ENCODE measurements around the gene SSRP1. TPM values are rescaled to one million over a fixed set of nuclear protein-coding genes. Genes with fewer than 3 reads are reported as not detected.

The SSRP1 gene
- polyA plus RNA-seq, 1 donor from 2014 or later = 84.7 TPM

DNA sequence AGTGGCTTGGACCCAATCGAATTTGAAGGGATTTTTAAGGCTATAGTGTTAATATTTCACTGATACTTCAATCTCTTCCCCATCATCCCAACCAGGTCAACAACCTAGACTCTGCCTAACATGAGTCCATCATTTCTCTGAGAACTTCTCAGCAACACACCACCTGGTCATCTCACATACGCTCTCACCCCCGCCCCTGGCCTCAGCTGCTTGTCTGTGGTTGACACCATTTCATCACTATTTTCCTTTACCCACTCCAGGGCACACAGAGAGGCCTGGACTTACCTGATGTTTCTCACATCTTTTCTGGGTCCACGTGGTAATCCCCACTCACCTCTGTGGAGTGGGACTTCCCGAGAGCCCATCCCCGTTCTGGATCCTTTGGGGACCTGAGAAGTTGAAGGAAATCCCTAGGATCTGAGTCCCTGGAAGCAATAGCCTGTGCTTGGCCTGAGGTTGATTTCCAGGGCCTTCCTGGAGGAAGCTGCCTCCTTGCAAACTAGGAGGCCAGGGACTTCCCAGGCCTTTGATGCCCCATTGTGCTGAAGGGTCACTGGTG, 5.6 kb upstream of the SSRP1 start:
- Histone ChIP-seq H3F3A (ENCODE audit: insufficient read depth, low read length, poor library complexity, severe bottlenecking) (peaks cover 2% of the 10 kb centered on the region), H3K27ac (ENCODE audit: low read length) (no peak overlapping the region), H3K9me3 (ENCODE audit: low read length) (no peaks in the 10 kb centered on the region), H3K4me2 (ENCODE audit: low read length) (no peak overlapping the region), H3K79me2 (replicated peaks; ENCODE audit: insufficient read depth, low read length) (no peaks in the 10 kb centered on the region), H3K4me3 (ENCODE audit: low read length) (no peak overlapping the region), H4K20me1 (ENCODE audit: insufficient read depth) (no peaks in the 10 kb centered on the region), H2AFZ (ENCODE audit: low read depth, low read length) (no peak overlapping the region), H3K9ac (ENCODE audit: low read length) (no peak overlapping the region), H3K9me2 (ENCODE audit: insufficient read depth, low read length) (no peaks in the 10 kb centered on the region), H3K27me3 (ENCODE audit: insufficient read depth, low read depth, low read length) (no peaks in the 10 kb centered on the region), H3K36me3 (ENCODE audit: insufficient read depth, low read length) (no peaks in the 10 kb centered on the region)
- TF ChIP-seq TAF1 (IDR thresholded peaks at IDR 0.05; ENCODE audit: low read depth) = no peak
- no peak for TF ChIP-seq SMC3 (conservative IDR thresholded peaks at IDR 0.05; ENCODE audit: poor library complexity)
- no peak for TF ChIP-seq POLR2AphosphoS5 (IDR thresholded peaks at IDR 0.05)
- no peak for TF ChIP-seq EZH2 (IDR thresholded peaks at IDR 0.05; ENCODE audit: borderline replicate concordance, insufficient read depth, low read length, poor library complexity, severe bottlenecking)
- TF ChIP-seq RAD21 (conservative IDR thresholded peaks at IDR 0.05) = no peak
- TF ChIP-seq EP300 (conservative IDR thresholded peaks at IDR 0.05; ENCODE audit: poor library complexity, severe bottlenecking) = no peak
- TF ChIP-seq, protein P1, sequence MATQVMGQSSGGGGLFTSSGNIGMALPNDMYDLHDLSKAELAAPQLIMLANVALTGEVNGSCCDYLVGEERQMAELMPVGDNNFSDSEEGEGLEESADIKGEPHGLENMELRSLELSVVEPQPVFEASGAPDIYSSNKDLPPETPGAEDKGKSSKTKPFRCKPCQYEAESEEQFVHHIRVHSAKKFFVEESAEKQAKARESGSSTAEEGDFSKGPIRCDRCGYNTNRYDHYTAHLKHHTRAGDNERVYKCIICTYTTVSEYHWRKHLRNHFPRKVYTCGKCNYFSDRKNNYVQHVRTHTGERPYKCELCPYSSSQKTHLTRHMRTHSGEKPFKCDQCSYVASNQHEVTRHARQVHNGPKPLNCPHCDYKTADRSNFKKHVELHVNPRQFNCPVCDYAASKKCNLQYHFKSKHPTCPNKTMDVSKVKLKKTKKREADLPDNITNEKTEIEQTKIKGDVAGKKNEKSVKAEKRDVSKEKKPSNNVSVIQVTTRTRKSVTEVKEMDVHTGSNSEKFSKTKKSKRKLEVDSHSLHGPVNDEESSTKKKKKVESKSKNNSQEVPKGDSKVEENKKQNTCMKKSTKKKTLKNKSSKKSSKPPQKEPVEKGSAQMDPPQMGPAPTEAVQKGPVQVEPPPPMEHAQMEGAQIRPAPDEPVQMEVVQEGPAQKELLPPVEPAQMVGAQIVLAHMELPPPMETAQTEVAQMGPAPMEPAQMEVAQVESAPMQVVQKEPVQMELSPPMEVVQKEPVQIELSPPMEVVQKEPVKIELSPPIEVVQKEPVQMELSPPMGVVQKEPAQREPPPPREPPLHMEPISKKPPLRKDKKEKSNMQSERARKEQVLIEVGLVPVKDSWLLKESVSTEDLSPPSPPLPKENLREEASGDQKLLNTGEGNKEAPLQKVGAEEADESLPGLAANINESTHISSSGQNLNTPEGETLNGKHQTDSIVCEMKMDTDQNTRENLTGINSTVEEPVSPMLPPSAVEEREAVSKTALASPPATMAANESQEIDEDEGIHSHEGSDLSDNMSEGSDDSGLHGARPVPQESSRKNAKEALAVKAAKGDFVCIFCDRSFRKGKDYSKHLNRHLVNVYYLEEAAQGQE (IDR thresholded peaks at IDR 0.05; ENCODE audit: borderline replicate concordance) = no peak
- no peak for TF ChIP-seq MXI1 (conservative IDR thresholded peaks at IDR 0.05; ENCODE audit: poor library complexity, severe bottlenecking)
- TF ChIP-seq, protein P2, sequence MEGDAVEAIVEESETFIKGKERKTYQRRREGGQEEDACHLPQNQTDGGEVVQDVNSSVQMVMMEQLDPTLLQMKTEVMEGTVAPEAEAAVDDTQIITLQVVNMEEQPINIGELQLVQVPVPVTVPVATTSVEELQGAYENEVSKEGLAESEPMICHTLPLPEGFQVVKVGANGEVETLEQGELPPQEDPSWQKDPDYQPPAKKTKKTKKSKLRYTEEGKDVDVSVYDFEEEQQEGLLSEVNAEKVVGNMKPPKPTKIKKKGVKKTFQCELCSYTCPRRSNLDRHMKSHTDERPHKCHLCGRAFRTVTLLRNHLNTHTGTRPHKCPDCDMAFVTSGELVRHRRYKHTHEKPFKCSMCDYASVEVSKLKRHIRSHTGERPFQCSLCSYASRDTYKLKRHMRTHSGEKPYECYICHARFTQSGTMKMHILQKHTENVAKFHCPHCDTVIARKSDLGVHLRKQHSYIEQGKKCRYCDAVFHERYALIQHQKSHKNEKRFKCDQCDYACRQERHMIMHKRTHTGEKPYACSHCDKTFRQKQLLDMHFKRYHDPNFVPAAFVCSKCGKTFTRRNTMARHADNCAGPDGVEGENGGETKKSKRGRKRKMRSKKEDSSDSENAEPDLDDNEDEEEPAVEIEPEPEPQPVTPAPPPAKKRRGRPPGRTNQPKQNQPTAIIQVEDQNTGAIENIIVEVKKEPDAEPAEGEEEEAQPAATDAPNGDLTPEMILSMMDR (IDR thresholded peaks at IDR 0.05; ENCODE audit: poor library complexity, severe bottlenecking) = no peak

DNA sequence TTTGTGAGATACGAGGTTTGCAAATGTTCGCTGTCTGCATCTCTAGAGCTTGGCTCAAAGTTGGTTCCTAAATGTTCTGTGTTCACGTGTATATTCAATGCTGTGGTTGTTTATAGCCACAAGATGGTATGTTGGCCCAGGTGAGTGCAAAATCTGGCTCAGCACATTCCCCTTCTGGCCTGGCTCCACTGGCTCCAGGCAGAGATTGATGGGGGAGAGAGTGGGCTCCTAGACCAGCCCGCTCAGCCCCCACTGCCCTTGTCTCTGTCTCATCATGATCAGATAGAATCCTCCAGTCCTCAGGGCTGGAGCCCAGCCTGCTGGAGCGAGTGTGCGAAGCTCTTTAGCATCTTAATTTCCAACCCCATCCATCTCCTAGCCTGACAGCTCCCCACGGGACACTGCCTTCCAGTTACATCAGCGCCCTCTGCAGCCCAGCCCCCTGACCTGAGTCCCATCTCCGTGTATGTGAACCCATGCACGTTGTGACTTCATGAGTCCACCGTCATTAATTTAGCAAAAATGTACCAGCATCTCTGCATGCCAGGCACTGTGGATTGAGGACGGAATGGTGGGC, 4.4 kb upstream of the SSRP1 start:
- Histone ChIP-seq H3K4me2 (ENCODE audit: low read length) (no peak overlapping the region), H3K79me2 (replicated peaks; ENCODE audit: insufficient read depth, low read length) (no peaks in the 10 kb centered on the region), H3K4me3 (ENCODE audit: low read length) (peak overlapping the region; percentile 28), H3K9me2 (ENCODE audit: insufficient read depth, low read length) (no peaks in the 10 kb centered on the region), H4K20me1 (ENCODE audit: insufficient read depth) (no peaks in the 10 kb centered on the region), H3K9ac (ENCODE audit: low read length) (peak overlapping the region; percentile 23), H3F3A (ENCODE audit: insufficient read depth, low read length, poor library complexity, severe bottlenecking) (peaks cover 4% of the 10 kb centered on the region), H2AFZ (ENCODE audit: low read depth, low read length) (no peak overlapping the region), H3K27ac (ENCODE audit: low read length) (no peak overlapping the region), H3K9me3 (ENCODE audit: low read length) (no peaks in the 10 kb centered on the region), H3K27me3 (ENCODE audit: insufficient read depth, low read depth, low read length) (no peaks in the 10 kb centered on the region), H3K36me3 (ENCODE audit: insufficient read depth, low read length) (no peaks in the 10 kb centered on the region)
- TF ChIP-seq MXI1 (conservative IDR thresholded peaks at IDR 0.05; ENCODE audit: poor library complexity, severe bottlenecking) (no peak), TAF1 (IDR thresholded peaks at IDR 0.05; ENCODE audit: low read depth) (no peak), SMC3 (conservative IDR thresholded peaks at IDR 0.05; ENCODE audit: poor library complexity) (peak; percentile 13), EP300 (conservative IDR thresholded peaks at IDR 0.05; ENCODE audit: poor library complexity, severe bottlenecking) (no peak), RAD21 (conservative IDR thresholded peaks at IDR 0.05) (no peak), EZH2 (IDR thresholded peaks at IDR 0.05; ENCODE audit: borderline replicate concordance, insufficient read depth, low read length, poor library complexity, severe bottlenecking) (no peak), POLR2AphosphoS5 (IDR thresholded peaks at IDR 0.05) (no peak)
- TF ChIP-seq, protein P2 (IDR thresholded peaks at IDR 0.05; ENCODE audit: poor library complexity, severe bottlenecking) = peak; percentile 50
- TF ChIP-seq, protein P1 (IDR thresholded peaks at IDR 0.05; ENCODE audit: borderline replicate concordance) = no peak

Data from neural cell (in vitro differentiated cells).